GM18499 (cell line): ENCODE measurements around the gene LOXL1.

ENCODE experiments used
- ATAC-seq: cut with Tn5 transposase; IDR thresholded peaks from one replicate; pipeline ENCODE4 v1.9.1; 2021; ENCODE audit warnings: moderate number of reproducible peaks; ENCODE audit not compliant: insufficient read depth, unreplicated experiment

The LOXL1 gene, protein sequence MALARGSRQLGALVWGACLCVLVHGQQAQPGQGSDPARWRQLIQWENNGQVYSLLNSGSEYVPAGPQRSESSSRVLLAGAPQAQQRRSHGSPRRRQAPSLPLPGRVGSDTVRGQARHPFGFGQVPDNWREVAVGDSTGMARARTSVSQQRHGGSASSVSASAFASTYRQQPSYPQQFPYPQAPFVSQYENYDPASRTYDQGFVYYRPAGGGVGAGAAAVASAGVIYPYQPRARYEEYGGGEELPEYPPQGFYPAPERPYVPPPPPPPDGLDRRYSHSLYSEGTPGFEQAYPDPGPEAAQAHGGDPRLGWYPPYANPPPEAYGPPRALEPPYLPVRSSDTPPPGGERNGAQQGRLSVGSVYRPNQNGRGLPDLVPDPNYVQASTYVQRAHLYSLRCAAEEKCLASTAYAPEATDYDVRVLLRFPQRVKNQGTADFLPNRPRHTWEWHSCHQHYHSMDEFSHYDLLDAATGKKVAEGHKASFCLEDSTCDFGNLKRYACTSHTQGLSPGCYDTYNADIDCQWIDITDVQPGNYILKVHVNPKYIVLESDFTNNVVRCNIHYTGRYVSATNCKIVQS

DNA sequence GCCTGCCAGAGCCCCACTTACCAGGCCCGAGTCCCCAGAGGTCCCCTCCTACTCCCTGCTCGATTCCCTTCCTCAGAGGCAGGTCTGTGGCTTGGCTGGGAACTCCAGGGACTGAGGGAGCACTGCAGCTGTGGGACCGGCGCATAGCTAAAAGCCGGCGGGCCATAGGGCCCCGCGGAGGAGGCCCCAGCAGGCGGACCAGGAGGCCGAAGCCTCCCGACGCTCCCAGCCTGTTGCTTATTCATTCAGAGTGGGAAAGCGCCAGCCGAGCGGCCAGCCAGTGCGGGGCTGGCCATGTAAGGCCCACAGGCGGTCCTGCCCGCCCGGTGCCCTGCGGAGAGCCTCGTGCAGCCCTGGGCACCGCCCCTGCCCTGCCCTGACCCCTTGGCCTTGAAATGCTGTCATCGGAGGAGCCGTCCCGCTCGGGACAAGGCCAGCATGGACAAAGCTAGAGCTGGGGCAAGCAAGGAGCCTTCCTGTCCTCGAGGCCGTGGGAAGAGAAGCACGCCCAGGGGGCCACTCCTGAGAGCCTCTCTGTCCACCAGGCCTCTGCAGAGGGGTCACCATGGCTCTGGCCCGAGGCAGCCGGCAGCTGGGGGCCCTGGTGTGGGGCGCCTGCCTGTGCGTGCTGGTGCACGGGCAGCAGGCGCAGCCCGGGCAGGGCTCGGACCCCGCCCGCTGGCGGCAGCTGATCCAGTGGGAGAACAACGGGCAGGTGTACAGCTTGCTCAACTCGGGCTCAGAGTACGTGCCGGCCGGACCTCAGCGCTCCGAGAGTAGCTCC is at the start of gene LOXL1:
Gene LOXL1, plus strand, starts transcription at position 244 of the 784 bp plus-strand sequence. Its CDS starts 322 bp downstream, at position 566.
- ATAC-seq, result no peak

DNA sequence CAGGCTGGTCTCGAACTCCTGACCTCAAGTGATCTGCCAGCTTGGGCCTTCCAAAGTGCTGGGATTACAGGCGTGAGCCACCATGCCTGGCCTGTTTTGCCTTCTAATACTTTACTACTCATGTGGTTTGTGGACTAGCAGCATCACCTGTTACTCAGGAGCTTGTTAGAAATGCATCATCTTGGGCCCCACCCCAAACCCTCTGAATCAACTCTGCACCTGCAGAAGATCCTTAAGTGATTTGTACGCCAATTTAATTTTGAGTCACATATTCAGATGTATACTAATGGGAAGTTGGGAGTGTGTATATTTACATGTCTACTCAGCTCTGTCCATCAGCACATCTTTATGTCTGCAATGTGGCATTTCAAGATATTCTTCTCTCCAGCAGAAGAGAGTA is 46.8 kb upstream of the LOXL1 start:
- ATAC-seq, result no peak

- ATAC-seq, result no peak
Measured at GRCh38 chr15:73881579-73882320, 44.5 kb upstream of the LOXL1 start.

GRCh38 chr15:73882761-73883419 is 43.4 kb upstream of the LOXL1 start:
- no peak for ATAC-seq

DNA sequence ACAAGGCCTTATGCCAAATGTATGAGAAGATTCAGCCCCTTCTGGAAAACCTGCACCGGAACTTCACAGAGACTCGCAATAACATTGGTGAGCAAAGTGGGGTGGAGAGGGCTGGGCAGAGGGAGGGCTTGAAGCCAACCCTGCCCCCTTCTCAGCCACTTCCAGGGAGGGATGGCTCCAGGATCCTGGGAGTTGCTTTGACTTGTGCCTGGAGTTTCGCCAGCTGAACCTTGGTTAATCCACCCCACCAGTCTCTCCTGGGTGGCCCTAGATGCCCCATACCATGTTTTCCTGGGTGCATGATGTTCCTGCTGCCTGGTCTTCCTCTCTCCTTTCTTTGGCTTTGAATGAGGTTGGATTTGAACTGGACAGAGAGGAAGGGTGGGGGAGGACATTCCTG is 42.1 kb upstream of the LOXL1 start:
- no peak for ATAC-seq

DNA sequence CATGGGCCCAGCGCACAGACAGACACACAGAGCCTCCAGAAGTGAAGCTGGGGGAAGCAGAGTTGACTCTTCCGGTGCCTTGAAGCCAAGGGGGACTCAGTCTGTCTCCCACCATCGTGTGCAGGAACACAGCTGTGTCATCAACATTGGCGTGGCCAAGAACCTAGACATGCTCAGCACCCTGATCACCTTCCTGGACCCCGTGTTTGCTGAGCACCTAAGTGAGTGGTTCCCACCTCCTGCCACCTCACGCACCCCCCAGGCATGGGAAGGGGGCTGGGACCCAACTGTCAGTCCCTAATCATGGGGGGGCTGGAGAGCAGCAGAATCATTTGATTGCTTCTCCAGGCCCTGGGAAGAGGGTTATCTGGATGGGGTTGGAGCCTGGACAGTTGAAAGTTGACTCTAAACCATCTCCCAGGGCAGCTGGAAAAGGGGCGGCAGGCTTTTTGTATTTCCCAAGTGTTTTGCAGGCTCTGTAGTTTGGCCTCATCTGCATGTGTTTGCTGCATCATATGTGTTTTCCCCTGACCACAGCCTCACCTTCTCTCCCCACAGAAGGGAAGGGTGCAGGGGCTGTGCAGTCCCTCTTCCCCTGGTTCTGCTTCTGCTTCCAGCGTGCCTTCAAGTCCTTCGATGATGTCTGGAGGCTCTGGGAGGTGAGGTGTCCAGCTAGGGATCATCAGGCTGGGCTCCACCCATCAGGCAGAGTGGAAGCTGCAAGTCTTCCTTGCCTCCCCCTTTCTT is 40.1 kb upstream of the LOXL1 start:
- ATAC-seq, result no peak

GRCh38 chr15:73886717-73887345 is 39.4 kb upstream of the LOXL1 start:
- ATAC-seq, result no peak

GRCh38 chr15:73887481-73887880 is 38.8 kb upstream of the LOXL1 start:
- ATAC-seq, result no peak

GRCh38 chr15:73888224-73889041 is 37.8 kb upstream of the LOXL1 start:
- ATAC-seq, result no peak

- no peak for ATAC-seq
Measured at GRCh38 chr15:73889053-73889761, 37.1 kb upstream of the LOXL1 start.

DNA sequence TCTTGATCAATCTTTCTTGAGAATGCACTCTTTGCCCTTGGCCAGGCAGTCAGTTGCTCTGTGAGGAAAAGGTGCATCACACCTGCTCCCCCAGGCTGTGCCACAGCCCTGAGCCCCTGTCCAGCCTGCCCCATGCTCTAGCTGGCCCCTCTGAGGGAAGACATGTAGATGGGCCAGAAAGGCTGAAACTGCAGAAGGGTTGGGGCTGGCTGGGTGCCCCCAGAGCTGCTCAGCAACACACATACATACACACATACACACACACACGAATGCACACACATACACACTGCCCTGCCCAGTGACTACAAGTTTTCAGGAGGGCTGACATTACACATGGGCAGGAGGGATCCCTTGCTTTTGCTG is 36.5 kb upstream of the LOXL1 start:
- no peak for ATAC-seq

- no peak for ATAC-seq
Measured at GRCh38 chr15:73891328-73892315, 34.6 kb upstream of the LOXL1 start.

- ATAC-seq, result no peak
Measured at GRCh38 chr15:73892446-73893226, 33.6 kb upstream of the LOXL1 start.

- ATAC-seq, result no peak
Measured at GRCh38 chr15:73894133-73894814, 32.0 kb upstream of the LOXL1 start.
